H1 (cell line): ENCODE results near the gene MOGAT3. TPM values are rescaled to one million over a fixed set of nuclear protein-coding genes. Genes with fewer than 3 reads are reported as not detected.

Source experiments
- CTCF ChIA-PET: fragments of 300-600 bp; sonication (Branson Sonifier 250); formaldehyde crosslinking; loops from one replicate; lab custom pipeline; 2021; ENCODE audit not compliant: partially characterized antibody; lab: Charles Lee
- POLR2A ChIA-PET: fragments of 300-600 bp; sonication (Branson Sonifier 250); formaldehyde crosslinking; loops from one replicate; lab custom pipeline; 2021; ENCODE audit warnings: inconsistent platforms; ENCODE audit not compliant: partially characterized antibody; lab: Charles Lee
- DNase-seq, 2 experiments: peaks; one replicate each; pipeline versions ENCODE4 v3.0.0 to v3.0.0-alpha.2; 2010 to 2022; ENCODE audit warnings: low spot score in 2 of 2, low read depth in 1 of 2, mixed read lengths in 1 of 2
- FAIRE-seq: peaks from 2 replicates; lab custom pipeline; 2011; peaks lifted over from hg19 to GRCh38; lab: Jason Lieb, UNC
- H2AFZ ChIP-seq: 2 replicates; pipeline ENCODE4 v1.8.1; 2012; ENCODE audit warnings: low read length, inconsistent platforms
- H2AK5ac ChIP-seq: 2 replicates; pipeline ENCODE4 v1.6.1; 2013; ENCODE audit warnings: low read depth, low read length
- H2BK120ac ChIP-seq: replicated peaks from 2 replicates; pipeline ENCODE3; 2013; ENCODE audit warnings: low read depth, low read length, inconsistent platforms
- H2BK12ac ChIP-seq: 2 replicates; pipeline ENCODE4 v1.6.1; 2013; ENCODE audit warnings: low read depth, low read length
- H2BK15ac ChIP-seq: 2 replicates; pipeline ENCODE4 v1.6.1; 2013; ENCODE audit warnings: low read length
- H2BK20ac ChIP-seq: 2 replicates; pipeline ENCODE4 v1.6.1; 2013; ENCODE audit warnings: low read length
- H2BK5ac ChIP-seq: 2 replicates; pipeline ENCODE4 v1.6.1; 2013; ENCODE audit warnings: low read depth, low read length
- H3K14ac ChIP-seq: 2 replicates; pipeline ENCODE4 v1.6.1; 2013; ENCODE audit warnings: inconsistent platforms; ENCODE audit not compliant: insufficient read length
- H3K18ac ChIP-seq: 2 replicates; pipeline ENCODE4 v1.6.1; 2013; ENCODE audit warnings: low read length; ENCODE audit errors: extremely low read depth
- H3K23ac ChIP-seq: 2 replicates; pipeline ENCODE4 v1.6.1; 2013; ENCODE audit warnings: inconsistent platforms; ENCODE audit not compliant: insufficient read length
- H3K23me2 ChIP-seq: 2 replicates; pipeline ENCODE4 v1.6.1; 2013; ENCODE audit warnings: low read depth, low read length
- H3K27ac ChIP-seq: 2 replicates; pipeline ENCODE4 v1.6.1; 2011; ENCODE audit warnings: low read depth, low read length, inconsistent platforms
- H3K27me3 ChIP-seq, 4 experiments: replicated peaks in 1 of 4; 1 replicate in 1 of 4; 2 replicates in 3 of 4; pipeline versions ENCODE4 v1.6.1 to v1.8.1; 2011 to 2013; ENCODE audit warnings: low read length in 3 of 4, mild to moderate bottlenecking in 3 of 4, inconsistent platforms in 2 of 4, mixed read lengths in 2 of 4, moderate library complexity in 1 of 4; ENCODE audit not compliant: control insufficient read depth in 3 of 4, insufficient read depth in 3 of 4; ENCODE audit errors: extremely low read depth in 1 of 4
- H3K36me3 ChIP-seq, 4 experiments: 2 replicates each; pipeline versions ENCODE4 v1.6.1 to v1.8.1; 2011 to 2013; ENCODE audit warnings: mild to moderate bottlenecking in 4 of 4, low read length in 3 of 4, moderate library complexity in 2 of 4, control low read depth in 1 of 4, inconsistent platforms in 1 of 4; ENCODE audit not compliant: insufficient read depth in 4 of 4, control insufficient read depth in 2 of 4
- H3K4ac ChIP-seq: replicated peaks from 2 replicates; pipeline ENCODE3; 2013; ENCODE audit warnings: low read length, low read depth, mixed read lengths, inconsistent platforms; ENCODE audit not compliant: insufficient read length
- H3K4me1 ChIP-seq, 4 experiments: replicated peaks in 1 of 4; 1 replicate in 1 of 4; 2 replicates in 3 of 4; pipeline versions ENCODE4 v1.6.1 to v1.8.1; 2011 to 2013; ENCODE audit warnings: low read length in 3 of 4, inconsistent platforms in 2 of 4, mixed read lengths in 1 of 4; ENCODE audit not compliant: insufficient read depth in 4 of 4, control insufficient read depth in 3 of 4
- H3K4me2 ChIP-seq, 2 experiments: 2 replicates each; pipeline versions ENCODE4 v1.6.1 to v1.8.1; 2011 to 2013; ENCODE audit warnings: low read depth in 2 of 2, low read length in 2 of 2, control low read depth in 1 of 2, inconsistent platforms in 1 of 2, mild to moderate bottlenecking in 1 of 2; ENCODE audit not compliant: insufficient read depth in 1 of 2
- H3K4me3 ChIP-seq, 4 experiments: fragments of 200-600, 300-600 bp in 1 of 4; sonication (generic), shearing (Covaris generic), sonication (Bioruptor Twin) in 1 of 4; 2 replicates each; pipeline versions ENCODE4 v1.5.1 to v1.8.1; 2011 to 2016; ENCODE audit warnings: low read length in 4 of 4, low read depth in 3 of 4, control low read depth in 2 of 4, inconsistent platforms in 2 of 4, mild to moderate bottlenecking in 2 of 4, mixed read lengths in 1 of 4, moderate library complexity in 1 of 4; ENCODE audit not compliant: insufficient read depth in 2 of 4; ENCODE audit errors: extremely low read depth in 1 of 4
- H3K56ac ChIP-seq: replicated peaks from 2 replicates; pipeline ENCODE3; 2013; ENCODE audit warnings: low read depth, mild to moderate bottlenecking, mixed read lengths, low read length, inconsistent platforms; ENCODE audit not compliant: insufficient read length
- H3K79me1 ChIP-seq: 2 replicates; pipeline ENCODE4 v1.6.1; 2013; ENCODE audit warnings: low read depth, low read length, control low read depth
- H3K79me2 ChIP-seq, 2 experiments: 2 replicates each; pipeline versions ENCODE4 v1.6.1 to v1.8.1; 2012 to 2013; ENCODE audit warnings: low read length in 2 of 2, mild to moderate bottlenecking in 2 of 2, inconsistent platforms in 1 of 2; ENCODE audit not compliant: insufficient read depth in 2 of 2, control insufficient read depth in 1 of 2
- H3K9ac ChIP-seq, 4 experiments: replicated peaks in 1 of 4; 1 replicate in 1 of 4; 2 replicates in 3 of 4; pipeline versions ENCODE4 v1.6.1 to v1.8.1; 2011 to 2013; ENCODE audit warnings: low read depth in 3 of 4, low read length in 3 of 4, control low read depth in 2 of 4, mild to moderate bottlenecking in 2 of 4, moderate library complexity in 2 of 4, inconsistent platforms in 1 of 4; ENCODE audit errors: extremely low read depth in 1 of 4
- H3K9me3 ChIP-seq, 2 experiments: 2 replicates each; pipeline versions ENCODE4 v1.6.1 to v1.8.1; 2012 to 2013; ENCODE audit warnings: mild to moderate bottlenecking in 2 of 2, moderate library complexity in 2 of 2, control low read depth in 1 of 2, inconsistent platforms in 1 of 2, low read depth in 1 of 2, low read length in 1 of 2, mixed read lengths in 1 of 2; ENCODE audit not compliant: insufficient read depth in 2 of 2
- H4K20me1 ChIP-seq, 2 experiments: replicated peaks in 1 of 2; 2 replicates each; pipeline versions ENCODE3 to v1.8.1; 2011 to 2013; ENCODE audit warnings: inconsistent platforms in 2 of 2, low read length in 2 of 2, mild to moderate bottlenecking in 1 of 2; ENCODE audit not compliant: insufficient read depth in 2 of 2, control insufficient read depth in 1 of 2
- H4K5ac ChIP-seq: 2 replicates; pipeline ENCODE4 v1.6.1; 2013; ENCODE audit warnings: low read length, low read depth, mixed read lengths, inconsistent platforms; ENCODE audit not compliant: insufficient read length
- H4K8ac ChIP-seq: 2 replicates; pipeline ENCODE4 v1.8.0; 2013; ENCODE audit warnings: mild to moderate bottlenecking, moderate library complexity, low read length, inconsistent platforms; ENCODE audit not compliant: insufficient read depth; ENCODE audit errors: extremely low read depth
- H4K91ac ChIP-seq: replicated peaks from 2 replicates; pipeline ENCODE3; 2013; ENCODE audit warnings: low read length, mixed read lengths, inconsistent platforms; ENCODE audit not compliant: insufficient read length
- ASH2L ChIP-seq: fragments of 200-600, 300-600 bp; sonication (generic); IDR thresholded peaks from one replicate; pipeline ENCODE4 v1.7.1; 2017; ENCODE audit warnings: low read length
- CHD1 ChIP-seq: IDR thresholded peaks from 2 replicates; pipeline ENCODE4 v1.6.1; 2012; ENCODE audit warnings: low read depth, low read length, improper control_type of control experiment
- CTBP2 ChIP-seq: IDR thresholded peaks from 2 replicates; pipeline ENCODE4 v1.7.0; 2011; ENCODE audit warnings: borderline replicate concordance, mild to moderate bottlenecking, moderate library complexity, mixed read lengths, low read length; ENCODE audit not compliant: insufficient read depth, insufficient read length
- KDM4A ChIP-seq: IDR thresholded peaks from one replicate; pipeline ENCODE4 v1.7.1; 2012; ENCODE audit warnings: low read depth, mild to moderate bottlenecking, moderate library complexity, low read length, inconsistent platforms; ENCODE audit not compliant: severe bottlenecking
- RAD21 ChIP-seq, 2 experiments: IDR thresholded peaks in 1 of 2; conservative IDR thresholded peaks in 1 of 2; 2 replicates each; pipeline ENCODE4 v1.6.1; 2011; ENCODE audit warnings: low read depth in 2 of 2, low read length in 2 of 2, improper control_type of control experiment in 1 of 2, inconsistent platforms in 1 of 2, mild to moderate bottlenecking in 1 of 2, moderate library complexity in 1 of 2
- SRF ChIP-seq: IDR thresholded peaks from 2 replicates; pipeline ENCODE4 v1.6.1; 2011; ENCODE audit warnings: mild to moderate bottlenecking, low read depth, low read length, moderate library complexity
- TAF1 ChIP-seq: IDR thresholded peaks from 2 replicates; pipeline ENCODE4 v1.6.1; 2011; ENCODE audit warnings: mild to moderate bottlenecking, low read depth, low read length
- TCF12 ChIP-seq: IDR thresholded peaks from 2 replicates; pipeline ENCODE4 v1.6.1; 2011; ENCODE audit warnings: low read depth, mild to moderate bottlenecking, low read length
- WGBS, 2 experiments: shearing (Covaris generic) in 1 of 2; methylation state at CpG; one replicate each; pipeline versions ENCODE4 v1.1.6 to v1.1.7; 2013 to 2015; ENCODE audit warnings: low lambda C conversion rate in 2 of 2, mixed read lengths in 2 of 2, inconsistent platforms in 1 of 2, low coverage in 1 of 2, missing lambda C conversion rate in 1 of 2; ENCODE audit not compliant: insufficient replicate concordance in 2 of 2, insufficient coverage in 1 of 2, insufficient read length in 1 of 2; ENCODE audit errors: extremely low coverage in 1 of 2, missing lambda C conversion rate in 1 of 2; 5-methylcytosine and 5-hydroxymethylcytosine counted together
- polyA plus RNA-seq, 7 experiments: library from polyadenylated mRNA; depleted of rRNA in 3 of 7; stranded (reverse) in 5 of 7; unstranded in 2 of 7; fragments of >200 nt in 5 of 7; fragments of 200-250 nt in 2 of 7; gene quantifications; 1 replicate in 5 of 7; 2 replicates in 1 of 7; 4 replicates in 1 of 7; pipeline versions ENCODE4 v1.2.1 to v1.2.3, GENCODE V29; 2011 to 2013; ENCODE audit warnings: missing spikeins in 2 of 7, mixed read lengths in 2 of 7
- total RNA-seq: library from RNA; stranded (reverse); fragmentation: NEBNext Ultra II Directional; extraction: Animal tissue kit (Norgen Biotek cat#: 25700); gene quantifications from 2 replicates; pipeline ENCODE4 v1.2.1, GENCODE V29; 2021
- TF ChIP-seq, protein P1 (sequence below), 3 experiments: IDR thresholded peaks; 1 replicate in 2 of 3; 2 replicates in 1 of 3; pipeline versions ENCODE4 v1.5.1 to v1.6.1; 2011; ENCODE audit warnings: low read length in 3 of 3, mild to moderate bottlenecking in 3 of 3, inconsistent platforms in 2 of 3, low read depth in 1 of 3, moderate library complexity in 1 of 3; ENCODE audit not compliant: insufficient read depth in 1 of 3; ENCODE audit errors: control extremely low read depth in 1 of 3

The MOGAT3 gene
- total and polyA plus RNA-seq, 2 of the 8 experiments (the other 6 are each of a cell fraction or from before 2014, with no cell fraction given) = 0.21 to 0.82 TPM

DNA sequence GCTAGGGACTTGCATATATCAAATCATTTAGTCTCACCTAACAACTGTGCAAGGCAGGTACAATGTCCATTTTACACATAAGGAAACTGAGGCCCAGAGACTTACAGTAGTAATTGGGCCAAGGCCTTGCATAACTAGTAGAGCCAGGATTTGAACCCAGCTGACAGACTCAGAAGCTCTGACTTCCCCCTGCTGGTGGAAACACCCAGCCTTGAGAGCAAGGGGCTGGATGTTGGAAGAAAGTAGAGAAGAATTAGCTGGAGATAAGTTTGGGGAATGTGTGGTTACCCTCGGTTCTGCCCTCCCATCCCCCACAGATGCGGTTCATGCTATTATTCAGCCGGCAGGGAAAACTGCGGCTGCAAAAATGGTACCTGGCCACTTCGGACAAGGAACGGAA is 44.6 kb downstream of the MOGAT3 start:
- H4K20me1 ChIP-seq = no peaks in the 10 kb centered on the region
- H3K79me2 ChIP-seq = 0 out of 4 replicates have a peak, but pooled peaks cover 0 to 4% of the 10 kb centered on the region in 2 experiments
- H2BK5ac ChIP-seq = peak overlapping the region; percentile 47; the same call in 1 of the 2 replicates
- H3K9ac ChIP-seq = no peak overlapping the region
- H4K5ac ChIP-seq = no peak overlapping the region
- no peaks in the 10 kb centered on the region; a peak in 1 of 4 replicates for H3K9me3 ChIP-seq
- H2BK12ac ChIP-seq = peak overlapping the region; percentile 88
- 83% methylated on average over 6 of the region's 6 CpGs; no CpG with 5 or more reads in 1 of the 2 experiments for WGBS, 2 experiments
- peaks cover 0 to 8% (median 5%) of the 10 kb centered on the region in 4 experiments; a peak in 3 of 7 replicates for H3K27me3 ChIP-seq
- H3K27ac ChIP-seq = no peak overlapping the region
- H2BK15ac ChIP-seq = no peak overlapping the region
- no peak overlapping the region for H3K18ac ChIP-seq
- no peak overlapping the region for H3K14ac ChIP-seq
- no peak overlapping the region for H4K8ac ChIP-seq
- H3K23me2 ChIP-seq = no peaks in the 10 kb centered on the region; the same call in 1 of the 2 replicates
- H3K36me3 ChIP-seq = peaks cover 0 to 3% (median 1%) of the 10 kb centered on the region in 4 experiments; a peak in 3 of 8 replicates
- H3K4me1 ChIP-seq = peaks cover 14 to 35% (median 23%) of the 10 kb centered on the region in 4 experiments
- DNase-seq = no peak
- no peak overlapping the region for H3K23ac ChIP-seq
- POLR2A ChIA-PET = interaction anchor here (1.0 to 4.7 kb wide), 7 partner anchors 9 to 138 kb away, joined by 4 to 20 read pairs (median 5); partner anchors contain the start of genes MOGAT3, TRIM56 and VGF
- H3K79me1 ChIP-seq = no peaks in the 10 kb centered on the region
- no peak overlapping the region for H3K4me3 ChIP-seq
- peak overlapping the region; percentile 34 for H4K91ac ChIP-seq
- no peak overlapping the region; the same call in 1 of the 2 replicates for H2AK5ac ChIP-seq
- H2BK120ac ChIP-seq = no peak overlapping the region
- H3K56ac ChIP-seq = no peak overlapping the region
- peak overlapping the region; percentile 84 for H2BK20ac ChIP-seq
- H3K4ac ChIP-seq = no peak overlapping the region
- no peak overlapping the region for H2AFZ ChIP-seq
- CTCF ChIA-PET = interaction anchor here (0.6 to 7.6 kb wide), 25 partner anchors 9 to 233 kb away, joined by 3 to 115 read pairs (median 4); partner anchors contain the start of genes SERPINE1 and VGF
- no peak for FAIRE-seq
- H3K4me2 ChIP-seq = peak overlapping the region in 1 of 2 experiments; percentile 78; a peak in 2 of 4 replicates
- TF ChIP-seq TAF1 (no peak), KDM4A (no peak), CHD1 (no peak), TCF12 (no peak), RAD21 (IDR thresholded peaks at IDR 0.05 in 1 of 2, conservative IDR thresholded peaks at IDR 0.05 in 1 of 2; ENCODE audit: low read depth in 2 of 2, low read length in 2 of 2) (peak; percentile 6 to 24; a peak in 1 of 4 replicates), SRF (no peak), ASH2L (no peak), CTBP2 (no peak)
- TF ChIP-seq, protein P1, sequence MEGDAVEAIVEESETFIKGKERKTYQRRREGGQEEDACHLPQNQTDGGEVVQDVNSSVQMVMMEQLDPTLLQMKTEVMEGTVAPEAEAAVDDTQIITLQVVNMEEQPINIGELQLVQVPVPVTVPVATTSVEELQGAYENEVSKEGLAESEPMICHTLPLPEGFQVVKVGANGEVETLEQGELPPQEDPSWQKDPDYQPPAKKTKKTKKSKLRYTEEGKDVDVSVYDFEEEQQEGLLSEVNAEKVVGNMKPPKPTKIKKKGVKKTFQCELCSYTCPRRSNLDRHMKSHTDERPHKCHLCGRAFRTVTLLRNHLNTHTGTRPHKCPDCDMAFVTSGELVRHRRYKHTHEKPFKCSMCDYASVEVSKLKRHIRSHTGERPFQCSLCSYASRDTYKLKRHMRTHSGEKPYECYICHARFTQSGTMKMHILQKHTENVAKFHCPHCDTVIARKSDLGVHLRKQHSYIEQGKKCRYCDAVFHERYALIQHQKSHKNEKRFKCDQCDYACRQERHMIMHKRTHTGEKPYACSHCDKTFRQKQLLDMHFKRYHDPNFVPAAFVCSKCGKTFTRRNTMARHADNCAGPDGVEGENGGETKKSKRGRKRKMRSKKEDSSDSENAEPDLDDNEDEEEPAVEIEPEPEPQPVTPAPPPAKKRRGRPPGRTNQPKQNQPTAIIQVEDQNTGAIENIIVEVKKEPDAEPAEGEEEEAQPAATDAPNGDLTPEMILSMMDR (IDR thresholded peaks at IDR 0.05; ENCODE audit: control extremely low read depth in 1 of 3, insufficient read depth in 1 of 3, low read depth in 1 of 3, low read length in 3 of 3) = peak in 2 of 3 experiments; percentile 15 to 43; a peak in 1 of 4 replicates
